Measurements from ENCODE around the gene EXOC3L1. TPM values are rescaled to one million over a fixed set of nuclear protein-coding genes. Genes with fewer than 3 reads are reported as not detected.
A peak's percentile ranks its signal among the peaks of the same experiment; 100 is the strongest.

EXOC3L1 gene
- 0.29 and 0.74 TPM in 2 replicates for total RNA-seq (2014; rRNA removed; shearing (Covaris generic))

DNA sequence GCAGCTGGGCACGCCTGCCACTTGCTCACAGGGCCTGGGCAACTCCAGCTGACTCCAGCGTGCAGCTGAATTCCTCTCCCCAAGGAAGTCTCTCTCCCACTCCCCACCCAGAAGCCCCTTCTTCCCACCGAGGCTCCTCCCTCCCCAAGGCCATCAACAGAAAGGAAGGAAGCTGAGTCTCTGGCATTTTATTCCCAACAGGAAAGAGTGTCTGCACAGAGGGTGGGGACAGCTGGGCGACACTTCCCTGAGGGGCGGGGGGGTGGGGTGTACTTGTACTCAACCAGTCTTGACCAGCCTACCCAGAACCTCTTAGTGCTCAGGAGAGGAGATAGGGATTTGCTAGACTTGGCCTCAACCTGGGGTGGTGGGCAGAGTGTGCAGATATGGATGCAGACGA, at the start of gene EXOC3L1:
TSS of gene EXOC3L1 (minus strand) at position 96 of the 400 bp plus-strand sequence. CDS start 460 bp downstream, outside the sequence.
- DNase-seq (ENCODE audit: low spot score): no peak

DNA sequence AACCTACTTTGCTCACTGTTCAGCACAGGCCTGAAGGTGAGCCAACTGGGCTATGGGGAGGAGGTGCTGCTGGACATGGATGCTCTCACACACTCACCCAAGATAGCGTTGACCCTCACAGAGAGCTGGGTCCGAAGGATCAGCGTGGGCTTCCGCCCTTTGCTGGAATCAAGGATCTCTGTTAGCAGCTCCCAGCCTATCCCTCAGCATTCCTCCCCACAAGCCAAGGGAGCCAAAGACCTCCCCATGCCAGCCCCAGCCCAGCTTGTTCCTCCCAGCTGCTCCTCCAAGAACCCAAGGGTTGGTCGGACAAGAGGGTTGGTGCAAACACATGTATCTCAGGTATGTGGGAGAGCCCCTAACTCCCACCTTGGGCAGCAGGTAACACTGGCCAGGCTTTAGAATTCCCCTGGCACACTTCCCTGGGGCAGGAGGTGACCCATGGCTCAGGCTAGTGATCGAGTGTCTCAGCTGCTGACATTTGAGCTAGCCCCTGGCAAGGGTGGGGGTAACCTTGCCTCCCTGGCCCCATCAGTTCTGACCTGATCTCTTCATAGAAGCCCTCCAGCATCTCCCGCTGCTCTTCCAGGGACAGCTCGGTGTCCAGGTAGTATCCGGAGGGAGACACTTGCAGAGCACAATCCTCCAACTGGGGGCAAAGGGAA, 49.0 kb upstream of the EXOC3L1 start:
- no peak for DNase-seq (ENCODE audit: low spot score)

- no peak for DNase-seq (ENCODE audit: low spot score)
These were observed 48.3 kb upstream of the EXOC3L1 start for GRCh38 chr16:67238278-67238575.

GRCh38 chr16:67237396-67238277, 47.7 kb upstream of the EXOC3L1 start:
- no peak for DNase-seq (ENCODE audit: low spot score)

- peak; percentile 68 for DNase-seq (ENCODE audit: low spot score)
These were observed 46.8 kb upstream of the EXOC3L1 start for GRCh38 chr16:67236563-67237395.

- DNase-seq (ENCODE audit: low spot score): no peak
These were observed 46.1 kb upstream of the EXOC3L1 start for GRCh38 chr16:67235816-67236562.

GRCh38 chr16:67234180-67234597, 44.3 kb upstream of the EXOC3L1 start:
- no peak for DNase-seq (ENCODE audit: low spot score)

DNA sequence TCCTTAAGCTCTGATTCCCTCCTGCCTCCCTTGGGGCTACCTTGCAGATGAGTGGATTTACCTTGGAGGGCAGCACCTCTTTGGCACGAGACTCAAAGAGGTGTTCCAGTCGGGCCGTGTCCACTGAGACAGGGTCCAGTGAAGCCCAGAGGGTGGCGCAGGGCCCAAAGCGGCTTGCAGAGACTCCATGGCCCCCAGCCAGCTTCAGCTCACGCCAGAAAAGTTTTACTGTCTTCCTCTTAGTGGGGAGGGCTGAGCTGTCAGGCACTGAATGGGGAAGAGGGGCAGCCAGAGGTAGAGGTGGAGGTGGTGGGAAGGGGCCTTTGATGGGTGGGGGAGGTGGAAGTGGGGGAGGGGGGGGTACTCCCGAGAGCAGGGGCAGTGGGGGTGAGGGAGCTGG, 43.7 kb upstream of the EXOC3L1 start:
- DNase-seq (ENCODE audit: low spot score): no peak

GRCh38 chr16:67230809-67231660, 41.1 kb upstream of the EXOC3L1 start:
- DNase-seq (ENCODE audit: low spot score): no peak

GRCh38 chr16:67229906-67230808, 40.2 kb upstream of the EXOC3L1 start:
- DNase-seq (ENCODE audit: low spot score): no peak

- DNase-seq (ENCODE audit: low spot score): no peak
These were observed 39.0 kb upstream of the EXOC3L1 start for GRCh38 chr16:67228905-67229304.

DNA sequence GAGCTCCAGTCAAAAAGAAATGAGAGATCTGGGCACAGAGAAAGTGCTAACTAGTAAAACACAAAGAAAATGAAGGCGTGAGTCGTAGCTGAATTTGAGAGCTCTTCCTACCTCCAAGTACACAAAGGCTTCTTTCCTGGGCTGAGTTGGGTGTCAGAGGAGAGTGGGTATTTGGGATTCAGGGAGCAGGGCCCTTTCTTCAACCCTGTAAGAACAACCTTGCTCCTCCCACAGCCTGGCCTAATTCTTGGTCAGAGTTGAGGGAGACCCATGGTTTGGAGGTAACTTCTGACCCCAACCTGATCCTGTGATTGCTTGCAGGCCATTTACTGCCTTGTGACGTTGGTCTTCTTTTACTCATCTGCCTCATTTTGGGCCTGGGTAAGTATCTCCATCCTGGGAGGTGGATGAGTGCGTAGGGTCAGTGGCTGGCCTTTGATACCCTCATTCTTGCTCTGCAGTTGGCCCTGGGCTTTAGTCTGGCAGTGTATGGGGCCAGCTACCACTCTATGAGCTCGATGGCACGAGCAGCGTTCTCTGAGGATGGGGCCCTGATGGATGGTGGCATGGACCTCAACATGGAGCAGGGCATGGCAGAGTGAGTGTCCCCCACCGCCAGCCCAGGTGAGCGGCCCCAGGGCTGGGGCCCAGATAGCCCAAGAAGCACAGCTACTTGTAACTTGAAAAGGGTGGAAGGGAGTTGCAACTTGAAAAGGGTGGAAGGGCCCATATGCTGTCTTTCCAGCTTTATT, 38.3 kb upstream of the EXOC3L1 start:
- no peak for DNase-seq (ENCODE audit: low spot score)

DNA sequence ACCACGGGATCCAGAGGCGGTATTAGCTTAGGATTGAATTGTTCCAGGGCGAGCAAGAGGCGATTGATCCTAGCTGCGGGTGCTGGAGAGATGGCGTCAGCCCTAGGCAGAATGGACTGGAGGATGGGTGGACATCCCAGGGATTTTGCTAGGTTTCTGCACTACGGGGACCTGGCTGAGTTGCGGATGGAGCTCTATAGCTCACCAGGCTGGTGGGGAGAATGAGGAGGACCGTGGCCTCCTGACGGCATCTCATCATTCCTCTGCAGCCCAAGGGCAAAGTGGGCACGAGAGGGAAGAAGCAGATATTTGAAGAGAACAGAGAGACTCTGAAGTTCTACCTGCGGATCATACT, 37.6 kb upstream of the EXOC3L1 start:
- no peak for DNase-seq (ENCODE audit: low spot score)

- DNase-seq (ENCODE audit: low spot score): peak; percentile 98
These were observed 37.0 kb upstream of the EXOC3L1 start, which contains the start of gene TMEM208 for GRCh38 chr16:67226804-67227566. TMEM208 (plus strand) TSS chr16:67227130; CDS start chr16:67227219, 89 bp downstream.

DNA sequence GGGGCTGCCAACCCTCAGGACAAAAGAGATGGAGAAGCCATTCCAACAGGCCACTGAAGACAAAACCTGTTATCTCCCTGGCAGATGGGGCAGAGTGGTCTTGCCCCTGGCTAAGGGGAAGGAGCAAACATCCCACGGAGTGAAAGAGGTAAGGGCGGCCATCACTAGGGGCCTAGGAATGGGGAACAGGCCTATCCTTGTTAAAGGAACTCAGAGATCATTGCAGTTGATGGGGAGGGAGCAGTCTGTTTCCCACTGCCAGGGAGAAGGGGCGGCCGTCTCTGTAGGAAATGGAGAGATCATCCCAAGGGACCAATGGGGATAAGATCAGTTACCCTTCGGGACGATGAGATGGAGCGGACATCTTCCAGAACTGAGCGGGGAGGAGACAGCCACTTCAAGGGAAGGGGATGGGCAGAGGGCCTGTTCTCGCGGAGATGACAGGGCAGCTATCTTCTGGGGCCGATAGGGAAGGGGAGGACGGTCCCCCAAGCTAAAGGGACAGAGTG, 36.4 kb upstream of the EXOC3L1 start:
- DNase-seq (ENCODE audit: low spot score): no peak

GRCh38 chr16:67223992-67224391, 34.1 kb upstream of the EXOC3L1 start:
- DNase-seq (ENCODE audit: low spot score): no peak

Measured in HT-29 (cell line).